K562 (cell line): ENCODE data around the gene STING1. TPM values are rescaled to one million over a fixed set of nuclear protein-coding genes. Genes with fewer than 3 reads are reported as not detected.

Experiments
- NUFIP1 ChIP-seq: fragments of 450-650 bp; IDR thresholded peaks from 2 replicates; pipeline ENCODE4 v1.6.1; 2018; ENCODE audit not compliant: partially characterized antibody
- PBX2 ChIP-seq, 2 experiments: IDR thresholded peaks in 1 of 2; conservative IDR thresholded peaks in 1 of 2; 2 replicates each; pipeline ENCODE4 v1.6.1; 2016; ENCODE audit warnings: low read depth in 2 of 2, mild to moderate bottlenecking in 1 of 2, missing compliant biosample characterization in 1 of 2, missing genetic modification characterization in 1 of 2, moderate library complexity in 1 of 2
- POLR2A ChIP-seq: fragments of 450-650 bp; conservative IDR thresholded peaks from 2 replicates; pipeline ENCODE4 v1.6.1; 2016
- POLR2AphosphoS5 ChIP-seq: IDR thresholded peaks from 2 replicates; pipeline ENCODE4 v1.6.1; 2011; ENCODE audit warnings: mild to moderate bottlenecking, low read depth, low read length, moderate library complexity; ENCODE audit not compliant: control insufficient read depth, insufficient read depth
- POLR2G ChIP-seq: fragments of 200-400 bp; formaldehyde crosslinking; IDR thresholded peaks from 2 replicates; pipeline ENCODE4 v1.6.1; 2017; ENCODE audit warnings: low read depth, mild to moderate bottlenecking, antibody characterized with exemption, low read length, moderate library complexity
- TAF15 ChIP-seq: fragments of 200-400 bp; formaldehyde crosslinking; IDR thresholded peaks from 2 replicates; pipeline ENCODE4 v1.6.1; 2017; ENCODE audit warnings: mild to moderate bottlenecking, low read depth, low read length, moderate library complexity
- polyA plus RNA-seq, 8 experiments: library from polyadenylated mRNA; depleted of rRNA in 4 of 8; stranded (reverse) in 5 of 8; unstranded in 3 of 8; fragments of >200 nt; fragmentation: Nextera tagmentation in 2 of 8; fragmentation: Illumina TruSeq in 1 of 8; extraction: Ambion mirVana in 2 of 8; extraction: Trizol in 1 of 8; gene quantifications; 2 replicates each; pipeline versions ENCODE4 v1.2.1 to v1.2.3, GENCODE V29; 2011 to 2014; ENCODE audit warnings: inconsistent platforms in 1 of 8, missing spikeins in 1 of 8
- total RNA-seq, 7 experiments: library from RNA; depleted of rRNA in 6 of 7; stranded (reverse); fragments of >200 nt in 6 of 7; fragmentation: Illumina TruSeq in 2 of 7; extraction: Trizol in 2 of 7; gene quantifications; 2 replicates each; pipeline versions ENCODE4 v1.2.1 to v1.2.3, GENCODE V29; 2011 to 2021; ENCODE audit warnings: low replicate concordance in 1 of 7
- TF ChIP-seq, protein P1 (sequence below): fragments of 450-650 bp; IDR thresholded peaks from 2 replicates; pipeline ENCODE4 v1.6.1; 2018; ENCODE audit warnings: mild to moderate bottlenecking, low read depth; ENCODE audit not compliant: partially characterized antibody
- TF ChIP-seq, protein P2 (sequence below): fragments of 450-650 bp; IDR thresholded peaks from one replicate; pipeline ENCODE4 v1.6.1; 2018; ENCODE audit warnings: mild to moderate bottlenecking, moderate library complexity; ENCODE audit not compliant: partially characterized antibody
- TF ChIP-seq, protein P3 (sequence below), 2 experiments: IDR thresholded peaks; 2 replicates each; pipeline ENCODE4 v1.6.1; 2011; ENCODE audit warnings: borderline replicate concordance in 1 of 2, control low read depth in 1 of 2, low read depth in 1 of 2, low read length in 1 of 2, mild to moderate bottlenecking in 1 of 2, mixed read lengths in 1 of 2, moderate library complexity in 1 of 2; ENCODE audit not compliant: insufficient read depth in 1 of 2, insufficient read length in 1 of 2, poor library complexity in 1 of 2, severe bottlenecking in 1 of 2; ENCODE audit errors: extremely low read depth in 1 of 2
- TF ChIP-seq, protein P4 (sequence below): fragments of 250-450 bp; sonication (Bioruptor Pico); IDR thresholded peaks from 2 replicates; pipeline ENCODE4 v1.9.0; 2021; ENCODE audit warnings: mild to moderate bottlenecking
- TF ChIP-seq, protein P5 (sequence below): fragments of 450-650 bp; IDR thresholded peaks from 2 replicates; pipeline ENCODE4 v1.7.1; 2018; ENCODE audit warnings: mild to moderate bottlenecking, low read depth; ENCODE audit not compliant: partially characterized antibody
- TF ChIP-seq, protein P6 (sequence below): fragments of 450-650 bp; IDR thresholded peaks from 2 replicates; pipeline ENCODE4 v1.6.1; 2014; ENCODE audit warnings: low read depth, mild to moderate bottlenecking, moderate library complexity, borderline replicate concordance

STING1 gene
- total and polyA plus RNA-seq, 9 of the 15 experiments (the other 6 are each of a cell fraction or from before 2014, with no cell fraction given) = 20.8 to 69.1 (median 44.7) TPM

DNA sequence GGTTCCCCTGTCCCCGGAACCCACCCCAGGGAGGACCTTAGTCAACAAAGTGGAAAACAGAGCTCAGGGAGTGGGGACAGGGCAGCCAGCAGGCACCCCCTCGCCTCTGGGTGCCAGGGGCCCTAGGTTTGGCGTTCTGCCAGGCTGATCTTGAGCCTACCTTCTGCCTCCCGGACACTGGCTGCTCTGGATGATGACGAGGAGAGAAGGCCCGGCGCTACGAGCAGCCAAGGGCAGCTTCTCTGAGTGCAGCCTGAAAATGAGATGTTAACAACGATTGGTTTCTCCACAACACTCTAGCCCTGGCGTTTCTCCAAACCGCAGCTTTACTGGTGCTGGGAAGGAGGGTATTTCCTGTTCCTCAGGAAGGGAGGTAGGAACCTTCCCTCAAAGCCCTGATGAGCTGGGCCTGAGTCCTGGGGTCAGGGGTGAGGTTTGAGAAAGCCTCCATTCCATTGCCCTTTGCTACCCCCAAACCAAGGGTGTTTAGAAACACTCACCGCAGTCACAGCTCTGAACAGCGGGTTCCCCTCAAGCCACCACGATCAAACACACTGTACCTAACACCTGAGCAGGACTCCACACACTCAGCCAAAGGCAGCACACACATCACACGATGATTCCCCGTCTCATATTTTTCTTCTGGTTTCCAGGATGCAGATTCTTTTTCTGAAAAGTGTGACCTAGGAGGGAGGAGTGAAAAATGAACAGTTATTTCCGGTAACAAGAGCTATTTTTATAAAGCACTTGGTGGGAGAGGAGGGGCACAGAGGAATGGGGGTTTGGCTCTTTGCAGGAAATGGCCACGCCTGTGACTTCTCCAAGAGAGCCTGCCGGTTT, at the start of gene STING1 (continued):
- TF ChIP-seq TAF15 = no peak
- TF ChIP-seq, protein P1, sequence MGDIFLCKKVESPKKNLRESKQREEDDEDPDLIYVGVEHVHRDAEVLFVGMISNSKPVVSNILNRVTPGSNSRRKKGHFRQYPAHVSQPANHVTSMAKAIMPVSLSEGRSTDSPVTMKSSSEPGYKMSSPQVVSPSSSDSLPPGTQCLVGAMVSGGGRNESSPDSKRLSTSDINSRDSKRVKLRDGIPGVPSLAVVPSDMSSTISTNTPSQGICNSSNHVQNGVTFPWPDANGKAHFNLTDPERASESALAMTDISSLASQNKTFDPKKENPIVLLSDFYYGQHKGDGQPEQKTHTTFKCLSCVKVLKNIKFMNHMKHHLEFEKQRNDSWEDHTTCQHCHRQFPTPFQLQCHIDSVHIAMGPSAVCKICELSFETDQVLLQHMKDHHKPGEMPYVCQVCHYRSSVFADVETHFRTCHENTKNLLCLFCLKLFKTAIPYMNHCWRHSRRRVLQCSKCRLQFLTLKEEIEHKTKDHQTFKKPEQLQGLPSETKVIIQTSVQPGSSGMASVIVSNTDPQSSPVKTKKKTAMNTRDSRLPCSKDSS = no peak
- TF ChIP-seq, protein P2, sequence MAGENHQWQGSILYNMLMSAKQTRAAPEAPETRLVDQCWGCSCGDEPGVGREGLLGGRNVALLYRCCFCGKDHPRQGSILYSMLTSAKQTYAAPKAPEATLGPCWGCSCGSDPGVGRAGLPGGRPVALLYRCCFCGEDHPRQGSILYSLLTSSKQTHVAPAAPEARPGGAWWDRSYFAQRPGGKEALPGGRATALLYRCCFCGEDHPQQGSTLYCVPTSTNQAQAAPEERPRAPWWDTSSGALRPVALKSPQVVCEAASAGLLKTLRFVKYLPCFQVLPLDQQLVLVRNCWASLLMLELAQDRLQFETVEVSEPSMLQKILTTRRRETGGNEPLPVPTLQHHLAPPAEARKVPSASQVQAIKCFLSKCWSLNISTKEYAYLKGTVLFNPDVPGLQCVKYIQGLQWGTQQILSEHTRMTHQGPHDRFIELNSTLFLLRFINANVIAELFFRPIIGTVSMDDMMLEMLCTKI = no peak
- TF ChIP-seq NUFIP1 = no peak
- peak; percentile 76 for TF ChIP-seq POLR2G
- TF ChIP-seq POLR2A = peak; percentile 76
- TF ChIP-seq, protein P3, sequence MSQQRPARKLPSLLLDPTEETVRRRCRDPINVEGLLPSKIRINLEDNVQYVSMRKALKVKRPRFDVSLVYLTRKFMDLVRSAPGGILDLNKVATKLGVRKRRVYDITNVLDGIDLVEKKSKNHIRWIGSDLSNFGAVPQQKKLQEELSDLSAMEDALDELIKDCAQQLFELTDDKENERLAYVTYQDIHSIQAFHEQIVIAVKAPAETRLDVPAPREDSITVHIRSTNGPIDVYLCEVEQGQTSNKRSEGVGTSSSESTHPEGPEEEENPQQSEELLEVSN (IDR thresholded peaks at IDR 0.05; ENCODE audit: borderline replicate concordance in 1 of 2, extremely low read depth in 1 of 2, insufficient read depth in 1 of 2, insufficient read length in 1 of 2, low read depth in 1 of 2, low read length in 1 of 2, poor library complexity in 1 of 2, severe bottlenecking in 1 of 2) = peak in 1 of 2 experiments; percentile 29
- TF ChIP-seq, protein P4, sequence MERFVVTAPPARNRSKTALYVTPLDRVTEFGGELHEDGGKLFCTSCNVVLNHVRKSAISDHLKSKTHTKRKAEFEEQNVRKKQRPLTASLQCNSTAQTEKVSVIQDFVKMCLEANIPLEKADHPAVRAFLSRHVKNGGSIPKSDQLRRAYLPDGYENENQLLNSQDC (CRISPR knock-in tag) = no peak
- peak; percentile 68 for TF ChIP-seq POLR2AphosphoS5
- no peak for TF ChIP-seq PBX2 (CRISPR knock-in tag; IDR thresholded peaks at IDR 0.05; ENCODE audit: low read depth)
- TF ChIP-seq PBX2 (tag; conservative IDR thresholded peaks at IDR 0.05; ENCODE audit: low read depth) = no peak
- TF ChIP-seq, protein P5, sequence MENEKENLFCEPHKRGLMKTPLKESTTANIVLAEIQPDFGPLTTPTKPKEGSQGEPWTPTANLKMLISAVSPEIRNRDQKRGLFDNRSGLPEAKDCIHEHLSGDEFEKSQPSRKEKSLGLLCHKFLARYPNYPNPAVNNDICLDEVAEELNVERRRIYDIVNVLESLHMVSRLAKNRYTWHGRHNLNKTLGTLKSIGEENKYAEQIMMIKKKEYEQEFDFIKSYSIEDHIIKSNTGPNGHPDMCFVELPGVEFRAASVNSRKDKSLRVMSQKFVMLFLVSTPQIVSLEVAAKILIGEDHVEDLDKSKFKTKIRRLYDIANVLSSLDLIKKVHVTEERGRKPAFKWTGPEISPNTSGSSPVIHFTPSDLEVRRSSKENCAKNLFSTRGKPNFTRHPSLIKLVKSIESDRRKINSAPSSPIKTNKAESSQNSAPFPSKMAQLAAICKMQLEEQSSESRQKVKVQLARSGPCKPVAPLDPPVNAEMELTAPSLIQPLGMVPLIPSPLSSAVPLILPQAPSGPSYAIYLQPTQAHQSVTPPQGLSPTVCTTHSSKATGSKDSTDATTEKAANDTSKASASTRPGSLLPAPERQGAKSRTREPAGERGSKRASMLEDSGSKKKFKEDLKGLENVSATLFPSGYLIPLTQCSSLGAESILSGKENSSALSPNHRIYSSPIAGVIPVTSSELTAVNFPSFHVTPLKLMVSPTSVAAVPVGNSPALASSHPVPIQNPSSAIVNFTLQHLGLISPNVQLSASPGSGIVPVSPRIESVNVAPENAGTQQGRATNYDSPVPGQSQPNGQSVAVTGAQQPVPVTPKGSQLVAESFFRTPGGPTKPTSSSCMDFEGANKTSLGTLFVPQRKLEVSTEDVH = no peak
- TF ChIP-seq, protein P6, sequence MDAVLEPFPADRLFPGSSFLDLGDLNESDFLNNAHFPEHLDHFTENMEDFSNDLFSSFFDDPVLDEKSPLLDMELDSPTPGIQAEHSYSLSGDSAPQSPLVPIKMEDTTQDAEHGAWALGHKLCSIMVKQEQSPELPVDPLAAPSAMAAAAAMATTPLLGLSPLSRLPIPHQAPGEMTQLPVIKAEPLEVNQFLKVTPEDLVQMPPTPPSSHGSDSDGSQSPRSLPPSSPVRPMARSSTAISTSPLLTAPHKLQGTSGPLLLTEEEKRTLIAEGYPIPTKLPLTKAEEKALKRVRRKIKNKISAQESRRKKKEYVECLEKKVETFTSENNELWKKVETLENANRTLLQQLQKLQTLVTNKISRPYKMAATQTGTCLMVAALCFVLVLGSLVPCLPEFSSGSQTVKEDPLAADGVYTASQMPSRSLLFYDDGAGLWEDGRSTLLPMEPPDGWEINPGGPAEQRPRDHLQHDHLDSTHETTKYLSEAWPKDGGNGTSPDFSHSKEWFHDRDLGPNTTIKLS = no peak; the same call in 1 of the 2 replicates
